HepG2 (cell line): ENCODE measurements around the gene KATNB1. TPM values are rescaled to one million over a fixed set of nuclear protein-coding genes. Genes with fewer than 3 reads are reported as not detected.

Source experiments
- ATAC-seq: fragments of 200-7000 bp; cut with Tn5 transposase; 3 replicates; pipeline ENCODE4 v1.9.1; 2020; ENCODE audit warnings: mild to moderate bottlenecking, moderate library complexity
- BruUV-seq: library from RNA; stranded (reverse); fragments of 400-500 nt; replicated peaks from 2 replicates; lab custom pipeline; 2021; lab: Mats Ljungman, UMichigan
- CTCF ChIA-PET: fragments of 300-600 bp; formaldehyde crosslinking; extraction: SDS; loops from one replicate; lab custom pipeline; 2021; ENCODE audit warnings: low total read pairs, inconsistent platforms, low intra/inter-chr PET ratio; lab: Yijun Ruan, JAX
- POLR2A ChIA-PET: fragments of 350-600 bp; sonication (Branson Sonifier 250); formaldehyde crosslinking; loops from one replicate; lab custom pipeline; 2020; ENCODE audit warnings: antibody characterized with exemption, inconsistent platforms; lab: Yijun Ruan, JAX
- DNase-seq: peaks from one replicate; pipeline ENCODE4 v3.0.0-alpha.2; 2015; ENCODE audit warnings: low spot score
- FAIRE-seq: peaks from 3 replicates; lab custom pipeline; 2011; peaks lifted over from hg19 to GRCh38; lab: Jason Lieb, UNC
- H2AFZ ChIP-seq: one replicate; pipeline ENCODE4 v1.6.1; 2011; ENCODE audit warnings: low read length, inconsistent platforms
- H3K27ac ChIP-seq: fragments of 300-600 bp; 3 replicates; pipeline ENCODE4 v1.8.0; 2011; ENCODE audit warnings: mixed run types, mild to moderate bottlenecking, mixed read lengths, low read length, inconsistent platforms; ENCODE audit not compliant: insufficient read depth; ENCODE audit errors: extremely low read length
- H3K27me3 ChIP-seq, 2 experiments: fragments of 200-600 bp in 1 of 2; 2 replicates in 1 of 2; 3 replicates in 1 of 2; pipeline versions ENCODE4 v1.6.0 to v1.8.0; 2011; ENCODE audit warnings: low read length in 2 of 2, mild to moderate bottlenecking in 2 of 2, moderate library complexity in 2 of 2, inconsistent platforms in 1 of 2; ENCODE audit not compliant: insufficient read depth in 2 of 2, control insufficient read depth in 1 of 2
- H3K36me3 ChIP-seq, 2 experiments: fragments of 200-600 bp in 1 of 2; replicated peaks in 1 of 2; 2 replicates in 1 of 2; 3 replicates in 1 of 2; pipeline versions ENCODE4 v1.5.1 to v1.8.0; 2011; ENCODE audit warnings: low read length in 2 of 2, inconsistent platforms in 1 of 2; ENCODE audit not compliant: insufficient read depth in 2 of 2, control insufficient read depth in 1 of 2
- H3K4me1 ChIP-seq: 2 replicates; pipeline ENCODE4 v1.5.1; 2012; ENCODE audit warnings: low read length, inconsistent platforms; ENCODE audit not compliant: insufficient read depth
- H3K4me2 ChIP-seq: 2 replicates; pipeline ENCODE4 v1.6.0; 2011; ENCODE audit warnings: low read depth, low read length, inconsistent platforms
- H3K4me3 ChIP-seq, 3 experiments: fragments of 200-600 bp in 1 of 3; sonication (generic), shearing (Covaris generic) in 1 of 3; replicated peaks in 1 of 3; 2 replicates each; pipeline ENCODE4 v1.5.1; 2011 to 2016; ENCODE audit warnings: low read length in 3 of 3, inconsistent platforms in 2 of 3, low read depth in 2 of 3, mild to moderate bottlenecking in 2 of 3, control low read depth in 1 of 3, mixed read lengths in 1 of 3; ENCODE audit not compliant: insufficient read depth in 1 of 3
- H3K79me2 ChIP-seq: one replicate; pipeline ENCODE4 v1.6.1; 2011; ENCODE audit warnings: low read length, inconsistent platforms; ENCODE audit not compliant: insufficient read depth
- H3K9ac ChIP-seq: 2 replicates; pipeline ENCODE4 v1.6.0; 2011; ENCODE audit warnings: mild to moderate bottlenecking, low read depth, low read length, inconsistent platforms; ENCODE audit not compliant: insufficient read depth
- H3K9me3 ChIP-seq: 2 replicates; pipeline ENCODE4 v1.5.1; 2012; ENCODE audit warnings: mild to moderate bottlenecking, low read length
- H4K20me1 ChIP-seq: 2 replicates; pipeline ENCODE4 v1.6.0; 2011; ENCODE audit warnings: inconsistent platforms, mild to moderate bottlenecking, low read length, moderate library complexity; ENCODE audit not compliant: insufficient read depth
- ATF7-NPFF ChIP-seq: sonication (generic); formaldehyde crosslinking; IDR thresholded peaks from 2 replicates; pipeline ENCODE4 v1.8.1; 2023; ENCODE audit warnings: mild to moderate bottlenecking, low read depth, missing genetic modification reagents, moderate library complexity
- DPF2 ChIP-seq: sonication (generic); formaldehyde crosslinking; IDR thresholded peaks from 2 replicates; pipeline ENCODE4 v1.4.0; 2020; ENCODE audit warnings: mild to moderate bottlenecking, low read depth, missing genetic modification reagents, borderline replicate concordance
- IRF2 ChIP-seq: IDR thresholded peaks from 2 replicates; pipeline ENCODE4 v1.6.1; 2018; ENCODE audit warnings: missing genetic modification reagents, missing compliant biosample characterization
- SAP130 ChIP-seq: IDR thresholded peaks from 2 replicates; pipeline ENCODE4 v1.6.1; 2016; ENCODE audit warnings: low read depth
- SP5 ChIP-seq: IDR thresholded peaks from 2 replicates; pipeline ENCODE4 v1.6.1; 2016; ENCODE audit warnings: low read depth, borderline replicate concordance
- ZBTB42 ChIP-seq: sonication (generic); formaldehyde crosslinking; IDR thresholded peaks from 2 replicates; pipeline ENCODE4 v1.5.0; 2020; ENCODE audit warnings: mild to moderate bottlenecking, missing genetic modification reagents
- ZNF136 ChIP-seq: sonication (generic); formaldehyde crosslinking; IDR thresholded peaks from 2 replicates; pipeline ENCODE4 v1.8.1; 2022; ENCODE audit warnings: low read depth, mild to moderate bottlenecking, moderate library complexity, missing genetic modification reagents
- ZNF510 ChIP-seq: sonication (generic); formaldehyde crosslinking; IDR thresholded peaks from 2 replicates; pipeline ENCODE4 v1.4.0; 2020; ENCODE audit warnings: low read depth, mild to moderate bottlenecking, missing genetic modification reagents
- ZNF549 ChIP-seq: sonication (generic); formaldehyde crosslinking; IDR thresholded peaks from 2 replicates; pipeline ENCODE4 v1.5.0; 2020; ENCODE audit warnings: missing genetic modification reagents
- ZNF747 ChIP-seq: sonication (generic); formaldehyde crosslinking; IDR thresholded peaks from 2 replicates; pipeline ENCODE4 v1.8.1; 2023; ENCODE audit warnings: missing genetic modification reagents, mild to moderate bottlenecking, borderline replicate concordance
- ZNF768 ChIP-seq: sonication (generic); formaldehyde crosslinking; IDR thresholded peaks from 2 replicates; pipeline ENCODE4 v1.4.0; 2020; ENCODE audit warnings: missing genetic modification reagents
- ZNF83 ChIP-seq: sonication (generic); formaldehyde crosslinking; IDR thresholded peaks from 2 replicates; pipeline ENCODE4 v1.4.0; 2020; ENCODE audit warnings: missing genetic modification reagents, mild to moderate bottlenecking, borderline replicate concordance
- ZZZ3 ChIP-seq: sonication (generic); formaldehyde crosslinking; IDR thresholded peaks from 2 replicates; pipeline ENCODE4 v1.4.0; 2020; ENCODE audit warnings: missing genetic modification reagents, mild to moderate bottlenecking, borderline replicate concordance
- WGBS: methylation state at CpG from one replicate; pipeline ENCODE4 v1.1.6; 2017; ENCODE audit warnings: low lambda C conversion rate; 5-methylcytosine and 5-hydroxymethylcytosine counted together
- in situ Hi-C: cut with HindIII; loops from 2 replicates; pipeline ENCODE4 v1.10.0; 2017; ENCODE audit warnings: low pct_unique_long_range_greater_than_20kb; ENCODE audit not compliant: extremely low pct_ligation_motif_present
- intact Hi-C: fragments of 100-400 bp; cut with micrococcal nuclease; formaldehyde crosslinking; loops from one replicate; pipeline ENCODE4 v1.10.0; 2022; ENCODE audit not compliant: unreplicated experiment
- polyA plus RNA-seq, 8 experiments: library from polyadenylated mRNA; depleted of rRNA in 3 of 8; stranded (reverse) in 7 of 8; unstranded in 1 of 8; fragments of >200 nt; fragmentation: Illumina TruSeq in 4 of 8; extraction: Trizol in 4 of 8; gene quantifications; 2 replicates each; pipeline versions ENCODE4 v1.2.1 to v1.2.3, GENCODE V29; 2011 to 2016; ENCODE audit warnings: low read depth in 4 of 8, missing spikeins in 1 of 8, mixed read lengths in 1 of 8; ENCODE audit not compliant: insufficient read depth in 1 of 8
- total RNA-seq, 5 experiments: library from RNA; depleted of rRNA; stranded (reverse); fragments of >200 nt; fragmentation: Illumina TruSeq; extraction: Trizol; gene quantifications; 2 replicates each; pipeline ENCODE4 v1.2.3, GENCODE V29; 2016; ENCODE audit warnings: low read depth in 1 of 5
- TF ChIP-seq, protein P1 (sequence below): sonication (generic); formaldehyde crosslinking; IDR thresholded peaks from 2 replicates; pipeline ENCODE4 v1.4.0; 2020; ENCODE audit warnings: missing genetic modification reagents
- TF ChIP-seq, protein P2 (sequence below): sonication (generic); formaldehyde crosslinking; IDR thresholded peaks from 2 replicates; pipeline ENCODE4 v1.4.0; 2020; ENCODE audit warnings: mild to moderate bottlenecking, missing genetic modification reagents

KATNB1 gene
- total and polyA plus RNA-seq, 2 of the 13 experiments (the other 11 are each of a cell fraction or from before 2014, with no cell fraction given), result 31.5 to 43.5 TPM

DNA sequence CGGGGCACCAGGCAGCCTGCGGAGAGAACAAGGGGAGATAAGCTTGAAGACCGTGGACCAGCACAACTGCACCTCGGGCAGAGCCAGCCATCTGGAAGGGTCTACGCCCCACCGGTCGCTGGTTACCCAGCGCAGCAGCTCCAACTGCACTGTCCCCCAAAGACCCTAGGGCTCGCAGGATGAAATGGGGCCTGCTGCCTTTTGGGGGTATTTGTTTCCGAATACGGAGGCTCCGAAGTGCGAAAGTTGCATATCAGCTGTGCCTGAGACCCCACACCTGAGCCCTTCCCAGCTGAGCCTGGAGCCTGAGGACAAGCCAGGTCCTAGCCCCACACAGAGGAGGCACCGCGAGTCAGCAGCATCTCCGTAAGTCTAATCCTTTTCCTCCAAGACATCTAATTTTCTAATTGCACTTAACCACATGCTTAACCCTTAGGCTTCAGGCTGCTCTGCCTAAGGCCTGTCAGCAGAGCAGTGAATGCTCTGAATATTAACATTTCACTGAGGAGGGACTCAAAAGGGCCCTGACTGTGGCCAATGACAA lies 62.8 kb downstream of the KATNB1 start:
- ChIA-PET POLR2A (interaction anchor here (0.6 to 12.4 kb wide), 13 partner anchors 8 to 95 kb away, joined by 3 to 141 read pairs (median 9); partner anchors contain the start of gene KATNB1), CTCF (interaction anchor here (1.1 to 1.2 kb wide), 2 partner anchors 16 to 64 kb away, joined by 4 to 5 read pairs; no protein-coding TSS in a partner anchor)
- H3K79me2 ChIP-seq, result peaks cover 40% of the 10 kb centered on the region
- peaks cover 10 to 12% of the 10 kb centered on the region in 2 experiments; a peak in 4 of 5 replicates for H3K36me3 ChIP-seq
- H3K9ac ChIP-seq, result peak overlapping the region; percentile 62; the same call in 1 of the 2 replicates
- FAIRE-seq (no peak), ATAC-seq (peak; percentile 29), DNase-seq (no peak)
- H3K4me1 ChIP-seq, result peaks cover 74% of the 10 kb centered on the region
- H3K27me3 ChIP-seq, result no peaks in the 10 kb centered on the region
- peak overlapping the region; percentile 69 for H3K27ac ChIP-seq
- 19% methylated on average over 11 of the region's 16 CpGs for WGBS
- no peaks in the 10 kb centered on the region for H3K9me3 ChIP-seq
- H3K4me2 ChIP-seq, result peak overlapping the region; percentile 87
- BruUV-seq, result TSS peak; percentile 42
- in situ Hi-C loops, result no loop called here
- H3K4me3 ChIP-seq, result peak overlapping the region; percentile 42 to 74 (median 67); a peak in 5 of 6 replicates
- no peak overlapping the region for H2AFZ ChIP-seq
- intact Hi-C loops, result loop anchor here (5.0 kb wide), 2 partner anchors 44 to 204 kb away; partner anchors contain the start of genes USB1 and ZNF319
- no peaks in the 10 kb centered on the region; the same call in 1 of the 2 replicates for H4K20me1 ChIP-seq
- no peak for TF ChIP-seq ZNF136 (CRISPR knock-in tag)
- peak; percentile 40; the same call in 1 of the 2 replicates for TF ChIP-seq DPF2
- TF ChIP-seq ZBTB42 (CRISPR knock-in tag), result no peak
- TF ChIP-seq ZNF83 (CRISPR knock-in tag), result peak; percentile 42; the same call in 1 of the 2 replicates
- no peak for TF ChIP-seq ZZZ3 (CRISPR knock-in tag)
- TF ChIP-seq ATF7-NPFF, result no peak
- TF ChIP-seq ZNF747 (CRISPR knock-in tag), result 0 out of 2 replicates have a peak, but pooled peaks have one; percentile 14
- 0 out of 2 replicates have a peak, but pooled peaks have one; percentile 2 for TF ChIP-seq SP5 (CRISPR knock-in tag)
- 0 out of 2 replicates have a peak, but pooled peaks have one; percentile 11 for TF ChIP-seq ZNF549 (CRISPR knock-in tag)
- TF ChIP-seq, protein P1, sequence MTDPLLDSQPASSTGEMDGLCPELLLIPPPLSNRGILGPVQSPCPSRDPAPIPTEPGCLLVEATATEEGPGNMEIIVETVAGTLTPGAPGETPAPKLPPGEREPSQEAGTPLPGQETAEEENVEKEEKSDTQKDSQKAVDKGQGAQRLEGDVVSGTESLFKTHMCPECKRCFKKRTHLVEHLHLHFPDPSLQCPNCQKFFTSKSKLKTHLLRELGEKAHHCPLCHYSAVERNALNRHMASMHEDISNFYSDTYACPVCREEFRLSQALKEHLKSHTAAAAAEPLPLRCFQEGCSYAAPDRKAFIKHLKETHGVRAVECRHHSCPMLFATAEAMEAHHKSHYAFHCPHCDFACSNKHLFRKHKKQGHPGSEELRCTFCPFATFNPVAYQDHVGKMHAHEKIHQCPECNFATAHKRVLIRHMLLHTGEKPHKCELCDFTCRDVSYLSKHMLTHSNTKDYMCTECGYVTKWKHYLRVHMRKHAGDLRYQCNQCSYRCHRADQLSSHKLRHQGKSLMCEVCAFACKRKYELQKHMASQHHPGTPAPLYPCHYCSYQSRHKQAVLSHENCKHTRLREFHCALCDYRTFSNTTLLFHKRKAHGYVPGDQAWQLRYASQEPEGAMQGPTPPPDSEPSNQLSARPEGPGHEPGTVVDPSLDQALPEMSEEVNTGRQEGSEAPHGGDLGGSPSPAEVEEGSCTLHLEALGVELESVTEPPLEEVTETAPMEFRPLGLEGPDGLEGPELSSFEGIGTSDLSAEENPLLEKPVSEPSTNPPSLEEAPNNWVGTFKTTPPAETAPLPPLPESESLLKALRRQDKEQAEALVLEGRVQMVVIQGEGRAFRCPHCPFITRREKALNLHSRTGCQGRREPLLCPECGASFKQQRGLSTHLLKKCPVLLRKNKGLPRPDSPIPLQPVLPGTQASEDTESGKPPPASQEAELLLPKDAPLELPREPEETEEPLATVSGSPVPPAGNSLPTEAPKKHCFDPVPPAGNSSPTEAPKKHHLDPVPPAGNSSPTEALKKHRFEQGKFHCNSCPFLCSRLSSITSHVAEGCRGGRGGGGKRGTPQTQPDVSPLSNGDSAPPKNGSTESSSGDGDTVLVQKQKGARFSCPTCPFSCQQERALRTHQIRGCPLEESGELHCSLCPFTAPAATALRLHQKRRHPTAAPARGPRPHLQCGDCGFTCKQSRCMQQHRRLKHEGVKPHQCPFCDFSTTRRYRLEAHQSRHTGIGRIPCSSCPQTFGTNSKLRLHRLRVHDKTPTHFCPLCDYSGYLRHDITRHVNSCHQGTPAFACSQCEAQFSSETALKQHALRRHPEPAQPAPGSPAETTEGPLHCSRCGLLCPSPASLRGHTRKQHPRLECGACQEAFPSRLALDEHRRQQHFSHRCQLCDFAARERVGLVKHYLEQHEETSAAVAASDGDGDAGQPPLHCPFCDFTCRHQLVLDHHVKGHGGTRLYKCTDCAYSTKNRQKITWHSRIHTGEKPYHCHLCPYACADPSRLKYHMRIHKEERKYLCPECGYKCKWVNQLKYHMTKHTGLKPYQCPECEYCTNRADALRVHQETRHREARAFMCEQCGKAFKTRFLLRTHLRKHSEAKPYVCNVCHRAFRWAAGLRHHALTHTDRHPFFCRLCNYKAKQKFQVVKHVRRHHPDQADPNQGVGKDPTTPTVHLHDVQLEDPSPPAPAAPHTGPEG (CRISPR knock-in tag), result peak; percentile 19; the same call in 1 of the 2 replicates
- 0 out of 2 replicates have a peak, but pooled peaks have one; percentile 7 for TF ChIP-seq IRF2
- peak; percentile 22; the same call in 1 of the 2 replicates for TF ChIP-seq ZNF510 (CRISPR knock-in tag)
- no peak for TF ChIP-seq SAP130 (CRISPR knock-in tag)
- TF ChIP-seq, protein P2, sequence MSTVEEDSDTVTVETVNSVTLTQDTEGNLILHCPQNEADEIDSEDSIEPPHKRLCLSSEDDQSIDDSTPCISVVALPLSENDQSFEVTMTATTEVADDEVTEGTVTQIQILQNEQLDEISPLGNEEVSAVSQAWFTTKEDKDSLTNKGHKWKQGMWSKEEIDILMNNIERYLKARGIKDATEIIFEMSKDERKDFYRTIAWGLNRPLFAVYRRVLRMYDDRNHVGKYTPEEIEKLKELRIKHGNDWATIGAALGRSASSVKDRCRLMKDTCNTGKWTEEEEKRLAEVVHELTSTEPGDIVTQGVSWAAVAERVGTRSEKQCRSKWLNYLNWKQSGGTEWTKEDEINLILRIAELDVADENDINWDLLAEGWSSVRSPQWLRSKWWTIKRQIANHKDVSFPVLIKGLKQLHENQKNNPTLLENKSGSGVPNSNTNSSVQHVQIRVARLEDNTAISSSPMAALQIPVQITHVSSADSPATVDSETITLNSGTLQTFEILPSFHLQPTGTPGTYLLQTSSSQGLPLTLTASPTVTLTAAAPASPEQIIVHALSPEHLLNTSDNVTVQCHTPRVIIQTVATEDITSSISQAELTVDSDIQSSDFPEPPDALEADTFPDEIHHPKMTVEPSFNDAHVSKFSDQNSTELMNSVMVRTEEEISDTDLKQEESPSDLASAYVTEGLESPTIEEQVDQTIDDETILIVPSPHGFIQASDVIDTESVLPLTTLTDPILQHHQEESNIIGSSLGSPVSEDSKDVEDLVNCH (CRISPR knock-in tag), result 0 out of 2 replicates have a peak, but pooled peaks have one; percentile 62
- peak; percentile 14; the same call in 1 of the 2 replicates for TF ChIP-seq ZNF768 (CRISPR knock-in tag)
